Keratinocyte (primary cell): Measurements from ENCODE around the gene EDDM13. TPM values are rescaled to one million over a fixed set of nuclear protein-coding genes. Genes with fewer than 3 reads are reported as not detected.
"Not testable (repeated sequence)": the region's sequence is repeated elsewhere in the genome, so short reads cannot be mapped to it uniquely, and the experiment has no call there.

Experiments used
- DNase-seq: peaks from one replicate; pipeline ENCODE4 v3.0.0-alpha.2; 2011; ENCODE audit warnings: low read depth, missing footprints, low spot score
- FAIRE-seq: peaks from 2 replicates; lab custom pipeline; 2011; peaks lifted over from hg19 to GRCh38; lab: Jason Lieb, UNC
- H2AFZ ChIP-seq: 2 replicates; pipeline ENCODE4 v1.6.0; 2012; ENCODE audit warnings: low read length, control low read depth, inconsistent platforms; ENCODE audit not compliant: control insufficient read depth
- H3K27ac ChIP-seq: 2 replicates; pipeline ENCODE4 v1.5.1; 2011; ENCODE audit warnings: low read length; ENCODE audit not compliant: control insufficient read depth, insufficient read depth
- H3K27me3 ChIP-seq: 3 replicates; pipeline ENCODE4 v1.6.0; 2011; ENCODE audit warnings: low read length; ENCODE audit not compliant: control insufficient read depth, insufficient read depth; ENCODE audit errors: extremely low read depth
- H3K36me3 ChIP-seq, 2 experiments: 2 replicates in 1 of 2; 3 replicates in 1 of 2; pipeline ENCODE4 v1.5.1; 2011; ENCODE audit warnings: low read length in 2 of 2, mild to moderate bottlenecking in 1 of 2; ENCODE audit not compliant: control insufficient read depth in 2 of 2, insufficient read depth in 2 of 2; ENCODE audit errors: extremely low read depth in 1 of 2
- H3K4me1 ChIP-seq: 3 replicates; pipeline ENCODE4 v1.5.1; 2011; ENCODE audit warnings: low read length; ENCODE audit not compliant: control insufficient read depth, insufficient read depth; ENCODE audit errors: extremely low read depth
- H3K4me2 ChIP-seq: 3 replicates; pipeline ENCODE4 v1.6.0; 2011; ENCODE audit warnings: low read depth, low read length; ENCODE audit not compliant: control insufficient read depth, insufficient read depth; ENCODE audit errors: extremely low read depth
- H3K4me3 ChIP-seq, 3 experiments: fragments of 200-600 bp in 1 of 3; sonication (generic) in 1 of 3; 2 replicates in 2 of 3; 3 replicates in 1 of 3; pipeline ENCODE4 v1.5.1; 2011 to 2016; ENCODE audit warnings: low read length in 3 of 3, mild to moderate bottlenecking in 3 of 3, control low read depth in 2 of 3, inconsistent platforms in 1 of 3, low read depth in 1 of 3, mixed read lengths in 1 of 3, mixed run types in 1 of 3, moderate library complexity in 1 of 3; ENCODE audit not compliant: control insufficient read depth in 2 of 3, insufficient read depth in 2 of 3; ENCODE audit errors: extremely low read depth in 1 of 3
- H3K79me2 ChIP-seq: 2 replicates; pipeline ENCODE4 v1.6.0; 2012; ENCODE audit warnings: low read length; ENCODE audit not compliant: control insufficient read depth, insufficient read depth
- H3K9ac ChIP-seq: 3 replicates; pipeline ENCODE4 v1.6.0; 2011; ENCODE audit warnings: low read length; ENCODE audit not compliant: control insufficient read depth, insufficient read depth; ENCODE audit errors: extremely low read depth
- H3K9me1 ChIP-seq: 3 replicates; pipeline ENCODE4 v1.6.0; 2011; ENCODE audit warnings: low read length; ENCODE audit not compliant: control insufficient read depth, insufficient read depth; ENCODE audit errors: extremely low read depth
- H3K9me3 ChIP-seq: 2 replicates; pipeline ENCODE4 v1.5.1; 2012; ENCODE audit warnings: low read depth, low read length; ENCODE audit not compliant: control insufficient read depth
- H4K20me1 ChIP-seq: 3 replicates; pipeline ENCODE4 v1.6.0; 2011; ENCODE audit warnings: low read length; ENCODE audit not compliant: control insufficient read depth, insufficient read depth; ENCODE audit errors: extremely low read depth
- CTCF ChIP-seq, 3 experiments: IDR thresholded peaks in 1 of 3; conservative IDR thresholded peaks in 1 of 3; optimal IDR thresholded peaks in 1 of 3; 2 replicates in 2 of 3; 3 replicates in 1 of 3; pipeline versions ENCODE3 to v1.5.1; 2011; ENCODE audit warnings: low read length in 3 of 3, mild to moderate bottlenecking in 3 of 3, moderate library complexity in 2 of 3, control low read depth in 1 of 3, inconsistent platforms in 1 of 3; ENCODE audit not compliant: insufficient read depth in 2 of 3; ENCODE audit errors: extremely low read depth in 1 of 3
- EZH2 ChIP-seq: IDR thresholded peaks from one replicate; pipeline ENCODE4 v1.6.1; 2012; ENCODE audit warnings: inconsistent platforms, mild to moderate bottlenecking, low read length, moderate library complexity
- dilution Hi-C: fragments of 300-500 bp; cut with MboI; formaldehyde crosslinking; loops from one replicate; pipeline ENCODE4 v1.7.0; 2020; ENCODE audit warnings: low sequenced_read_pairs; ENCODE audit not compliant: extremely low pct_ligation_motif_present
- polyA plus RNA-seq, 5 experiments: library from polyadenylated mRNA; depleted of rRNA in 3 of 5; stranded (reverse) in 3 of 5; stranded (forward) in 1 of 5; unstranded in 1 of 5; fragments of >200 nt; gene quantifications; 1 replicate in 1 of 5; 2 replicates in 3 of 5; 3 replicates in 1 of 5; pipeline versions ENCODE4 v1.2.1 to v1.2.3, GENCODE V29; 2011 to 2012; ENCODE audit warnings: missing spikeins in 2 of 5, low read depth in 1 of 5, low replicate concordance in 1 of 5

The EDDM13 gene
- polyA plus RNA-seq, 1 donor (not counting 4 experiments of a cell fraction or from before 2014, with no cell fraction given) = 6.1 TPM

GRCh38 chr19:56306016-56306415 lies 33.5 kb downstream of the EDDM13 start:
- Histone ChIP-seq H3K27ac (no peak overlapping the region), H3K9me3 (no peaks in the 10 kb centered on the region), H3K79me2 (no peaks in the 10 kb centered on the region), H3K4me2 (no peak overlapping the region), H3K9me1 (no peaks in the 10 kb centered on the region), H3K9ac (no peak overlapping the region), H3K4me3 (no peak overlapping the region), H2AFZ (no peak overlapping the region), H3K4me1 (peaks cover 3% of the 10 kb centered on the region), H3K36me3 (peaks cover 9% of the 10 kb centered on the region in 2 experiments), H3K27me3 (no peaks in the 10 kb centered on the region), H4K20me1 (no peaks in the 10 kb centered on the region)
- DNase-seq (no peak), FAIRE-seq (no peak)
- no peak for TF ChIP-seq CTCF (optimal IDR thresholded peaks at IDR 0.05 in 1 of 3, IDR thresholded peaks at IDR 0.05 in 1 of 3, conservative IDR thresholded peaks at IDR 0.05 in 1 of 3; ENCODE audit: extremely low read depth in 1 of 3, insufficient read depth in 2 of 3, low read length in 3 of 3)
- TF ChIP-seq EZH2 = no peak
- dilution Hi-C loops = no loop called here

- H3K4me2 ChIP-seq, H3K4me1 ChIP-seq, DNase-seq, H3K9me1 ChIP-seq, H3K79me2 ChIP-seq, H3K27me3 ChIP-seq, H3K9ac ChIP-seq, H2AFZ ChIP-seq, H3K4me3 ChIP-seq, H4K20me1 ChIP-seq, FAIRE-seq, dilution Hi-C loops, H3K27ac ChIP-seq, H3K9me3 ChIP-seq, H3K36me3 ChIP-seq: not testable (repeated sequence)
These were observed 34.5 kb downstream of the EDDM13 start for GRCh38 chr19:56307062-56307461.

- Histone ChIP-seq H3K27ac (no peak overlapping the region), H3K4me1 (peaks cover 4% of the 10 kb centered on the region), H2AFZ (no peak overlapping the region), H3K27me3 (no peaks in the 10 kb centered on the region), H4K20me1 (no peaks in the 10 kb centered on the region), H3K9ac (no peak overlapping the region), H3K9me3 (no peaks in the 10 kb centered on the region), H3K36me3 (peaks cover 7 to 10% of the 10 kb centered on the region in 2 experiments), H3K4me2 (no peak overlapping the region), H3K4me3 (no peak overlapping the region), H3K9me1 (no peaks in the 10 kb centered on the region), H3K79me2 (peaks cover 3% of the 10 kb centered on the region)
- dilution Hi-C loops = no loop called here
- FAIRE-seq (no peak), DNase-seq (no peak)
- no peak for TF ChIP-seq EZH2
- TF ChIP-seq CTCF (optimal IDR thresholded peaks at IDR 0.05 in 1 of 3, IDR thresholded peaks at IDR 0.05 in 1 of 3, conservative IDR thresholded peaks at IDR 0.05 in 1 of 3; ENCODE audit: extremely low read depth in 1 of 3, insufficient read depth in 2 of 3, low read length in 3 of 3) = no peak
These were observed 36.2 kb downstream of the EDDM13 start for GRCh38 chr19:56308792-56309191.
